K562 (cell line): Measurements from ENCODE around the gene CIB2. TPM values are rescaled to one million over a fixed set of nuclear protein-coding genes. Genes with fewer than 3 reads are reported as not detected.

Experiments
- ATAC-seq: fragments of 200-7000 bp; cut with Tn5 transposase; 3 replicates; pipeline ENCODE4 v1.9.1; 2020; ENCODE audit warnings: moderate library complexity
- BruUV-seq: library from RNA; stranded (reverse); fragments of 400-500 nt; replicated peaks from 2 replicates; lab custom pipeline; 2021; lab: Mats Ljungman, UMichigan
- CTCF ChIA-PET: fragments of 300-600 bp; formaldehyde crosslinking; extraction: SDS; loops from one replicate; lab custom pipeline; 2021; ENCODE audit warnings: low intra/inter-chr PET ratio; lab: Yijun Ruan, JAX
- POLR2A ChIA-PET: fragments of 300-600, 350-650 bp; sonication (Branson Sonifier 250); formaldehyde crosslinking; extraction: SDS; loops from one replicate; lab custom pipeline; 2021; ENCODE audit warnings: antibody characterized with exemption, inconsistent platforms; lab: Yijun Ruan, JAX
- DNase-seq, 4 experiments: peaks; one replicate each; pipeline versions ENCODE4 v3.0.0 to v3.0.0-alpha.2; 2011 to 2018; ENCODE audit warnings: low spot score in 3 of 4, mixed read lengths in 3 of 4; ENCODE audit errors: extremely low read depth in 1 of 4
- FAIRE-seq: peaks from 2 replicates; lab custom pipeline; 2011; peaks lifted over from hg19 to GRCh38; lab: Jason Lieb, UNC
- H2AFZ ChIP-seq: 2 replicates; pipeline ENCODE4 v1.6.0; 2011; ENCODE audit warnings: low read depth, low read length, control low read depth, inconsistent platforms
- H3K27ac ChIP-seq: fragments of 200-600 bp; 3 replicates; pipeline ENCODE4 v1.8.0; 2011; ENCODE audit warnings: low read depth, mild to moderate bottlenecking, control low read depth, inconsistent platforms, low read length, moderate library complexity, mixed read lengths; ENCODE audit errors: extremely low read depth
- H3K27me3 ChIP-seq, 2 experiments: fragments of 300-600 bp in 1 of 2; 2 replicates in 1 of 2; 3 replicates in 1 of 2; pipeline versions ENCODE4 v1.6.0 to v1.8.0; 2011; ENCODE audit warnings: inconsistent platforms in 2 of 2, low read length in 2 of 2, mild to moderate bottlenecking in 1 of 2, mixed read lengths in 1 of 2, moderate library complexity in 1 of 2; ENCODE audit not compliant: control insufficient read depth in 2 of 2, insufficient read depth in 2 of 2
- H3K36me3 ChIP-seq: fragments of 300-600 bp; 3 replicates; pipeline ENCODE4 v1.8.0; 2011; ENCODE audit warnings: mild to moderate bottlenecking, low read length, inconsistent platforms; ENCODE audit not compliant: control insufficient read depth, insufficient read depth
- H3K4me1 ChIP-seq, 2 experiments: fragments of 200-600 bp in 1 of 2; replicated peaks in 1 of 2; 2 replicates in 1 of 2; 3 replicates in 1 of 2; pipeline versions ENCODE4 v1.5.1 to v1.8.0; 2011; ENCODE audit warnings: inconsistent platforms in 2 of 2, low read length in 2 of 2, mild to moderate bottlenecking in 1 of 2, mixed read lengths in 1 of 2, moderate library complexity in 1 of 2; ENCODE audit not compliant: control insufficient read depth in 2 of 2, insufficient read depth in 2 of 2
- H3K4me2 ChIP-seq: 2 replicates; pipeline ENCODE4 v1.6.1; 2011; ENCODE audit warnings: low read length, control low read depth, inconsistent platforms, mixed read lengths; ENCODE audit not compliant: insufficient read depth
- H3K4me3 ChIP-seq: fragments of 200-600 bp; sonication (generic), shearing (Covaris generic); 2 replicates; pipeline ENCODE4 v1.5.1; 2016; ENCODE audit warnings: control low read depth, inconsistent platforms
- H3K79me2 ChIP-seq: fragments of 200-600 bp; 3 replicates; pipeline ENCODE4 v1.8.0; 2011; ENCODE audit warnings: low read length, inconsistent platforms; ENCODE audit not compliant: control insufficient read depth, insufficient read depth
- H3K9ac ChIP-seq, 2 experiments: 2 replicates each; pipeline versions ENCODE4 v1.6.0 to v1.6.1; 2011; ENCODE audit warnings: low read depth in 2 of 2, low read length in 2 of 2, control low read depth in 1 of 2, inconsistent platforms in 1 of 2, mild to moderate bottlenecking in 1 of 2, mixed read lengths in 1 of 2; ENCODE audit not compliant: insufficient read depth in 1 of 2
- H3K9me1 ChIP-seq: one replicate; pipeline ENCODE4 v1.6.0; 2011; ENCODE audit warnings: inconsistent platforms, mild to moderate bottlenecking, low read length, moderate library complexity; ENCODE audit not compliant: control insufficient read depth, insufficient read depth
- H3K9me3 ChIP-seq: replicated peaks from 2 replicates; pipeline ENCODE4 v1.5.1; 2011; ENCODE audit warnings: low read depth, low read length, inconsistent platforms; ENCODE audit not compliant: control insufficient read depth, insufficient read depth
- H4K20me1 ChIP-seq: replicated peaks from 2 replicates; pipeline ENCODE4 v1.6.1; 2011; ENCODE audit warnings: low read length, inconsistent platforms, mixed read lengths; ENCODE audit not compliant: control insufficient read depth, insufficient read depth
- BCOR ChIP-seq: fragments of 450-650 bp; IDR thresholded peaks from 2 replicates; pipeline ENCODE4 v1.6.1; 2016
- CHD4 ChIP-seq: fragments of 200-600 bp; sonication (generic); IDR thresholded peaks from 3 replicates; pipeline ENCODE4 v1.6.1; 2012; ENCODE audit warnings: low read depth, mild to moderate bottlenecking, mixed read lengths, low read length, inconsistent platforms; ENCODE audit not compliant: insufficient read depth, insufficient replicate concordance, poor library complexity, severe bottlenecking
- DACH1 ChIP-seq: fragments of 450-650 bp; IDR thresholded peaks from 2 replicates; pipeline ENCODE4 v1.6.1; 2018; ENCODE audit not compliant: partially characterized antibody
- EWSR1 ChIP-seq: fragments of 450-650 bp; IDR thresholded peaks from 2 replicates; pipeline ENCODE4 v1.6.1; 2018; ENCODE audit warnings: borderline replicate concordance, mild to moderate bottlenecking, low read depth, moderate library complexity; ENCODE audit not compliant: partially characterized antibody
- HDAC3 ChIP-seq: fragments of 450-650 bp; IDR thresholded peaks from 2 replicates; pipeline ENCODE4 v1.6.1; 2018; ENCODE audit warnings: borderline replicate concordance, mild to moderate bottlenecking, moderate library complexity; ENCODE audit not compliant: partially characterized antibody
- NCOA4 ChIP-seq: fragments of 450-650 bp; IDR thresholded peaks from 2 replicates; pipeline ENCODE4 v1.6.1; 2018; ENCODE audit warnings: mild to moderate bottlenecking; ENCODE audit not compliant: partially characterized antibody
- RBFOX2 ChIP-seq: fragments of 200-400 bp; formaldehyde crosslinking; IDR thresholded peaks from 2 replicates; pipeline ENCODE4 v1.6.1; 2017; ENCODE audit warnings: low read depth, mild to moderate bottlenecking, low read length, moderate library complexity
- ZNF146 ChIP-seq: IDR thresholded peaks from one replicate; pipeline ENCODE4 v1.6.1; 2018; ENCODE audit warnings: missing compliant biosample characterization; ENCODE audit not compliant: unreplicated experiment
- WGBS: fragments of 100-300 bp; shearing (Covaris generic); methylation state at CpG from one replicate; pipeline ENCODE4 v1.1.6; 2016; ENCODE audit warnings: low coverage, mixed read lengths; ENCODE audit not compliant: insufficient coverage; ENCODE audit errors: missing lambda C conversion rate; 5-methylcytosine and 5-hydroxymethylcytosine counted together
- in situ Hi-C: fragments of 300-500 bp; cut with MboI; formaldehyde crosslinking; loops from 4 replicates; pipeline ENCODE4 v1.15.0; 2018; ENCODE audit warnings: inconsistent platforms, mixed read lengths
- intact Hi-C: fragments of 100-400 bp; cut with micrococcal nuclease; formaldehyde crosslinking; loops from 2 replicates; pipeline ENCODE4 v1.14.2; 2022
- polyA plus RNA-seq, 8 experiments: library from polyadenylated mRNA; depleted of rRNA in 4 of 8; stranded (reverse) in 5 of 8; unstranded in 3 of 8; fragments of >200 nt; fragmentation: Nextera tagmentation in 2 of 8; fragmentation: Illumina TruSeq in 1 of 8; extraction: Ambion mirVana in 2 of 8; extraction: Trizol in 1 of 8; gene quantifications; 2 replicates each; pipeline versions ENCODE4 v1.2.1 to v1.2.3, GENCODE V29; 2011 to 2014; ENCODE audit warnings: inconsistent platforms in 1 of 8, missing spikeins in 1 of 8
- total RNA-seq, 7 experiments: library from RNA; depleted of rRNA in 6 of 7; stranded (reverse); fragments of >200 nt in 6 of 7; fragmentation: Illumina TruSeq in 2 of 7; extraction: Trizol in 2 of 7; gene quantifications; 2 replicates each; pipeline versions ENCODE4 v1.2.1 to v1.2.3, GENCODE V29; 2011 to 2021; ENCODE audit warnings: low replicate concordance in 1 of 7
- TF ChIP-seq, protein P1 (sequence below): IDR thresholded peaks from 3 replicates; pipeline ENCODE4 v1.6.1; 2011; ENCODE audit warnings: borderline replicate concordance, mild to moderate bottlenecking; ENCODE audit not compliant: insufficient read length, insufficient read depth
- TF ChIP-seq, protein P2 (sequence below), 2 experiments: fragments of 250-450 bp in 1 of 2; fragments of 450-650 bp in 1 of 2; sonication (Bioruptor Pico) in 1 of 2; IDR thresholded peaks; 2 replicates each; pipeline versions ENCODE4 v1.6.1 to v1.8.0; 2016 to 2021; ENCODE audit warnings: mild to moderate bottlenecking in 2 of 2, moderate library complexity in 2 of 2, missing compliant biosample characterization in 1 of 2, missing genetic modification characterization in 1 of 2
- TF ChIP-seq, protein P3 (sequence below): sonication (generic); formaldehyde crosslinking; IDR thresholded peaks from 2 replicates; pipeline ENCODE4 v1.8.0; 2022; ENCODE audit warnings: mild to moderate bottlenecking, missing genetic modification reagents
- TF ChIP-seq, protein P4 (sequence below): fragments of 250-450 bp; sonication (Bioruptor Pico); IDR thresholded peaks from 2 replicates; pipeline ENCODE4 v1.5.0; 2020; ENCODE audit warnings: mild to moderate bottlenecking
- TF ChIP-seq, protein P5 (sequence below): fragments of 450-650 bp; IDR thresholded peaks from 2 replicates; pipeline ENCODE4 v1.7.0; 2016; ENCODE audit warnings: borderline replicate concordance

Gene CIB2
- total and polyA plus RNA-seq, 9 of the 15 experiments (the other 6 are each of a cell fraction or from before 2014, with no cell fraction given), result 1.5 to 37.4 (median 19.4) TPM

DNA sequence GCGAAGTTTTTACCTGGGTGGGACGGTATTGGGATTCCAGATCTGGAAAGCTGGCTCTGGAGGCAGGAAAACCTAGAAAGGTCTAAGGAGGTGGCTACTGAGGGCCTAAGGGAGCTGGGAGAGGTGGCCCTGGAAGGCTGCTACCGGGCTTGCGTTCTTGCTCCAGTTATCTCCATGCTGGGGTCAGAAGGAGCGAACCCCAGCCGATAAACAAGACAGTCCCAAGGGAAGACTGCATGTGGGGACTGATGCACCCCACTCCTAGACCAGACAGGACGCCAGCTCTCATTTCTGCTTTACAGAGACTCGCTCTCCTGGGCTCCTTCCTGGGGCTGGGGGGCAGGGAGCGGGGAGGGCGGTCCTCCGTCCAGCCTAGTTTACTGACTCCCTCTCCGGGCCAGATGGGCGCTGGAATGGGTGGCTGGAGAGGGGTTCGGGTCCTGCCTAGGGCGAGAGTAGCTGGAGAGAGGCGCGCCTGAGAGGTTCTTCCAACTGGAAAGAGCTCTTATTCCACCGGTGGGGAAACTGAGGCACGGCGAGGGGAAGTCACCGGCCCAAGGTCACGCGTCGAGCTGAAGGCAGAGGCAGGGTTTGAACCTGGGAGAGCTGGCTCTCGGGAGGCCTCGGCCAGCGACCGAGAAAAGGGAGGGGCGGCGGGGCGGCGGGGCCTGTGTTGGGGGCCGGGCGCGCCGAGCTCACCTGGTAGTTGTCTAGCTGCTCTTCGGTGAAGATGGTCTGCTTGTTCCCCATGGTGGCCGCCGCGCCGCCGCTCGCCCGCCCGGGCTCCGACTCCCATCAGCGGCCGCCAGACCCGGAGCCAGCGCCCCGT, 565 bp downstream of the CIB2 start:
- H3K9me3 ChIP-seq, result no peaks in the 10 kb centered on the region
- H3K36me3 ChIP-seq, result no peaks in the 10 kb centered on the region
- no peak for FAIRE-seq
- H3K79me2 ChIP-seq, result peaks cover 9% of the 10 kb centered on the region; the same call in 2 of the 3 replicates
- H3K27me3 ChIP-seq, result no peaks in the 10 kb centered on the region
- H4K20me1 ChIP-seq, result 0 out of 2 replicates have a peak, but pooled peaks cover 4% of the 10 kb centered on the region
- intact Hi-C loops, result loop anchor here (2.0 to 5.0 kb wide), 2 partner anchors 64 to 112 kb away; no protein-coding TSS in a partner anchor
- H3K4me1 ChIP-seq, result peaks cover 25 to 31% of the 10 kb centered on the region in 2 experiments
- ChIA-PET CTCF (interaction anchor here (0.7 to 1.8 kb wide), 4 partner anchors 18 to 110 kb away, joined by 3 to 10 read pairs (median 4); no protein-coding TSS in a partner anchor), POLR2A (interaction anchor here (0.6 to 1.6 kb wide), 5 partner anchors 9 to 753 kb away, joined by 3 to 7 read pairs (median 4); no protein-coding TSS in a partner anchor)
- H2AFZ ChIP-seq, result peak overlapping the region; percentile 95
- ATAC-seq, result peak; percentile 60
- peak overlapping the region; percentile 69 for H3K4me3 ChIP-seq
- peak overlapping the region; percentile 89 for H3K4me2 ChIP-seq
- H3K27ac ChIP-seq, result no peak overlapping the region; the same call in 2 of the 3 replicates
- in situ Hi-C loops, result no loop called here
- peaks cover 4% of the 10 kb centered on the region for H3K9me1 ChIP-seq
- WGBS, result 20% methylated on average over 29 of the region's 51 CpGs
- DNase-seq, result peak; percentile 39 to 55 (median 48)
- H3K9ac ChIP-seq, result peak overlapping the region; percentile 42 to 99; a peak in 3 of 4 replicates
- no TSS peak for BruUV-seq
- TF ChIP-seq, protein P1, sequence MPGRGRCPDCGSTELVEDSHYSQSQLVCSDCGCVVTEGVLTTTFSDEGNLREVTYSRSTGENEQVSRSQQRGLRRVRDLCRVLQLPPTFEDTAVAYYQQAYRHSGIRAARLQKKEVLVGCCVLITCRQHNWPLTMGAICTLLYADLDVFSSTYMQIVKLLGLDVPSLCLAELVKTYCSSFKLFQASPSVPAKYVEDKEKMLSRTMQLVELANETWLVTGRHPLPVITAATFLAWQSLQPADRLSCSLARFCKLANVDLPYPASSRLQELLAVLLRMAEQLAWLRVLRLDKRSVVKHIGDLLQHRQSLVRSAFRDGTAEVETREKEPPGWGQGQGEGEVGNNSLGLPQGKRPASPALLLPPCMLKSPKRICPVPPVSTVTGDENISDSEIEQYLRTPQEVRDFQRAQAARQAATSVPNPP, result no peak
- TF ChIP-seq HDAC3 (no peak), CHD4 (peak; percentile 49), DACH1 (no peak), RBFOX2 (no peak), ZNF146 (CRISPR knock-in tag) (no peak), BCOR (peak; percentile 84), NCOA4 (no peak), EWSR1 (no peak)
- TF ChIP-seq, protein P2, sequence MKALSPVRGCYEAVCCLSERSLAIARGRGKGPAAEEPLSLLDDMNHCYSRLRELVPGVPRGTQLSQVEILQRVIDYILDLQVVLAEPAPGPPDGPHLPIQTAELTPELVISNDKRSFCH (CRISPR knock-in tag; IDR thresholded peaks at IDR 0.05), result no peak
- TF ChIP-seq, protein P2 (tag; IDR thresholded peaks at IDR 0.05), result no peak
- TF ChIP-seq, protein P3, sequence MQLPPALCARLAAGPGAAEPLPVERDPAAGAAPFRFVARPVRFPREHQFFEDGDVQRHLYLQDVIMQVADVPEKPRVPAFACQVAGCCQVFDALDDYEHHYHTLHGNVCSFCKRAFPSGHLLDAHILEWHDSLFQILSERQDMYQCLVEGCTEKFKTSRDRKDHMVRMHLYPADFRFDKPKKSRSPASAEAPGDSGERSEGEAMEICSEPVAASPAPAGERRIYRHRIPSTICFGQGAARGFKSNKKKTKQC (CRISPR knock-in tag), result 0 out of 2 replicates have a peak, but pooled peaks have one; percentile 20
- TF ChIP-seq, protein P4, sequence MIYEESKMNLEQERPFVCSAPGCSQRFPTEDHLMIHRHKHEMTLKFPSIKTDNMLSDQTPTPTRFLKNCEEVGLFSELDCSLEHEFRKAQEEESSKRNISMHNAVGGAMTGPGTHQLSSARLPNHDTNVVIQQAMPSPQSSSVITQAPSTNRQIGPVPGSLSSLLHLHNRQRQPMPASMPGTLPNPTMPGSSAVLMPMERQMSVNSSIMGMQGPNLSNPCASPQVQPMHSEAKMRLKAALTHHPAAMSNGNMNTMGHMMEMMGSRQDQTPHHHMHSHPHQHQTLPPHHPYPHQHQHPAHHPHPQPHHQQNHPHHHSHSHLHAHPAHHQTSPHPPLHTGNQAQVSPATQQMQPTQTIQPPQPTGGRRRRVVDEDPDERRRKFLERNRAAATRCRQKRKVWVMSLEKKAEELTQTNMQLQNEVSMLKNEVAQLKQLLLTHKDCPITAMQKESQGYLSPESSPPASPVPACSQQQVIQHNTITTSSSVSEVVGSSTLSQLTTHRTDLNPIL (CRISPR knock-in tag), result no peak
- TF ChIP-seq, protein P5, sequence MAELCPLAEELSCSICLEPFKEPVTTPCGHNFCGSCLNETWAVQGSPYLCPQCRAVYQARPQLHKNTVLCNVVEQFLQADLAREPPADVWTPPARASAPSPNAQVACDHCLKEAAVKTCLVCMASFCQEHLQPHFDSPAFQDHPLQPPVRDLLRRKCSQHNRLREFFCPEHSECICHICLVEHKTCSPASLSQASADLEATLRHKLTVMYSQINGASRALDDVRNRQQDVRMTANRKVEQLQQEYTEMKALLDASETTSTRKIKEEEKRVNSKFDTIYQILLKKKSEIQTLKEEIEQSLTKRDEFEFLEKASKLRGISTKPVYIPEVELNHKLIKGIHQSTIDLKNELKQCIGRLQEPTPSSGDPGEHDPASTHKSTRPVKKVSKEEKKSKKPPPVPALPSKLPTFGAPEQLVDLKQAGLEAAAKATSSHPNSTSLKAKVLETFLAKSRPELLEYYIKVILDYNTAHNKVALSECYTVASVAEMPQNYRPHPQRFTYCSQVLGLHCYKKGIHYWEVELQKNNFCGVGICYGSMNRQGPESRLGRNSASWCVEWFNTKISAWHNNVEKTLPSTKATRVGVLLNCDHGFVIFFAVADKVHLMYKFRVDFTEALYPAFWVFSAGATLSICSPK, result no peak
